ENCODE measurements around the gene DYRK1A. TPM values are rescaled to one million over a fixed set of nuclear protein-coding genes. Genes with fewer than 3 reads are reported as not detected.

The DYRK1A gene
- total and polyA plus RNA-seq, 2 donors from 2014 or later, result 14.5 to 78.0 TPM

GRCh38 chr21:37425001-37425400 lies 58.4 kb downstream of the DYRK1A start:
- no peak for DNase-seq
- intact Hi-C loops (cut with DNase I), result no loop called here
- H3K27me3 ChIP-seq (ENCODE audit: control insufficient read depth, insufficient read depth, low read length), result no peaks in the 10 kb centered on the region
- H3K9me3 ChIP-seq (ENCODE audit: control insufficient read depth in 2 of 3, insufficient read depth in 1 of 3, low read length in 3 of 3), result no peaks in the 10 kb centered on the region
- peaks cover 0 to 2% (median 0%) of the 10 kb centered on the region in 3 donors for H3K4me1 ChIP-seq (ENCODE audit: control insufficient read depth in 2 of 3, insufficient read depth in 2 of 3, low read depth in 1 of 3, low read length in 3 of 3)
- FAIRE-seq, result no peak
- H3K4me3 ChIP-seq (ENCODE audit: low read length in 3 of 3), result no peak overlapping the region
- TF ChIP-seq CTCF (IDR thresholded peaks at IDR 0.05; ENCODE audit: borderline replicate concordance, extremely low read depth, insufficient read depth), result no peak
- no peak overlapping the region for H3K27ac ChIP-seq (ENCODE audit: low read depth in 2 of 2, low read length in 2 of 2)
- H3K36me3 ChIP-seq (ENCODE audit: control insufficient read depth in 2 of 3, insufficient read depth in 3 of 3, low read length in 3 of 3), result peaks cover 0 to 2% (median 0%) of the 10 kb centered on the region in 3 donors
- no peak overlapping the region for H3K9ac ChIP-seq (ENCODE audit: low read length in 3 of 3)

GRCh38 chr21:37425684-37426083 lies 59.1 kb downstream of the DYRK1A start:
- no peaks in the 10 kb centered on the region for H3K27me3 ChIP-seq (ENCODE audit: control insufficient read depth, insufficient read depth, low read length)
- peaks cover 0 to 7% (median 0%) of the 10 kb centered on the region in 3 donors for H3K4me1 ChIP-seq (ENCODE audit: control insufficient read depth in 2 of 3, insufficient read depth in 2 of 3, low read depth in 1 of 3, low read length in 3 of 3)
- H3K27ac ChIP-seq (ENCODE audit: low read depth in 2 of 2, low read length in 2 of 2), result peak overlapping the region in 1 of 2 donors; percentile 21
- H3K9me3 ChIP-seq (ENCODE audit: control insufficient read depth in 2 of 3, insufficient read depth in 1 of 3, low read length in 3 of 3), result no peaks in the 10 kb centered on the region
- intact Hi-C loops (cut with DNase I), result no loop called here
- FAIRE-seq, result no peak
- no peak overlapping the region for H3K9ac ChIP-seq (ENCODE audit: low read length in 3 of 3)
- peaks cover 0 to 2% (median 0%) of the 10 kb centered on the region in 3 donors for H3K36me3 ChIP-seq (ENCODE audit: control insufficient read depth in 2 of 3, insufficient read depth in 3 of 3, low read length in 3 of 3)
- no peak for TF ChIP-seq CTCF (IDR thresholded peaks at IDR 0.05; ENCODE audit: borderline replicate concordance, extremely low read depth, insufficient read depth)
- no peak for DNase-seq
- no peak overlapping the region for H3K4me3 ChIP-seq (ENCODE audit: low read length in 3 of 3)

- TF ChIP-seq CTCF (IDR thresholded peaks at IDR 0.05; ENCODE audit: borderline replicate concordance, extremely low read depth, insufficient read depth), result no peak
- no peaks in the 10 kb centered on the region for H3K27me3 ChIP-seq (ENCODE audit: control insufficient read depth, insufficient read depth, low read length)
- H3K4me3 ChIP-seq (ENCODE audit: low read length in 3 of 3), result no peak overlapping the region
- peaks cover 0 to 10% (median 3%) of the 10 kb centered on the region in 3 donors for H3K4me1 ChIP-seq (ENCODE audit: control insufficient read depth in 2 of 3, insufficient read depth in 2 of 3, low read depth in 1 of 3, low read length in 3 of 3)
- H3K9me3 ChIP-seq (ENCODE audit: control insufficient read depth in 2 of 3, insufficient read depth in 1 of 3, low read length in 3 of 3), result no peaks in the 10 kb centered on the region
- peaks cover 0 to 2% (median 0%) of the 10 kb centered on the region in 3 donors for H3K36me3 ChIP-seq (ENCODE audit: control insufficient read depth in 2 of 3, insufficient read depth in 3 of 3, low read length in 3 of 3)
- H3K9ac ChIP-seq (ENCODE audit: low read length in 3 of 3), result no peak overlapping the region
- FAIRE-seq (no peak), DNase-seq (no peak)
- intact Hi-C loops (cut with DNase I), result no loop called here
- no peak overlapping the region for H3K27ac ChIP-seq (ENCODE audit: low read depth in 2 of 2, low read length in 2 of 2)
These were observed 60.6 kb downstream of the DYRK1A start for GRCh38 chr21:37427221-37427620.

- Histone ChIP-seq H3K27ac (ENCODE audit: low read depth in 2 of 2, low read length in 2 of 2) (no peak overlapping the region), H3K36me3 (ENCODE audit: control insufficient read depth in 2 of 3, insufficient read depth in 3 of 3, low read length in 3 of 3) (peaks cover 0 to 2% (median 0%) of the 10 kb centered on the region in 3 donors), H3K27me3 (ENCODE audit: control insufficient read depth, insufficient read depth, low read length) (no peaks in the 10 kb centered on the region), H3K4me1 (ENCODE audit: control insufficient read depth in 2 of 3, insufficient read depth in 2 of 3, low read depth in 1 of 3, low read length in 3 of 3) (peaks cover 0 to 10% (median 3%) of the 10 kb centered on the region in 3 donors), H3K9ac (ENCODE audit: low read length in 3 of 3) (no peak overlapping the region), H3K9me3 (ENCODE audit: control insufficient read depth in 2 of 3, insufficient read depth in 1 of 3, low read length in 3 of 3) (no peaks in the 10 kb centered on the region), H3K4me3 (ENCODE audit: low read length in 3 of 3) (no peak overlapping the region)
- FAIRE-seq (no peak), DNase-seq (no peak)
- intact Hi-C loops (cut with DNase I), result no loop called here
- no peak for TF ChIP-seq CTCF (IDR thresholded peaks at IDR 0.05; ENCODE audit: borderline replicate concordance, extremely low read depth, insufficient read depth)
These were observed 62.8 kb downstream of the DYRK1A start for GRCh38 chr21:37429356-37429755.

All from kidney (tissue), 14 donors.